HAP-1 (cell line): ENCODE results near the gene VWF.

ENCODE experiments used
- DNase-seq, 2 experiments: peaks; one replicate each; pipeline ENCODE4 v3.0.0-alpha.2; 2016 to 2020; ENCODE audit warnings: low spot score in 2 of 2
- H3K27me3 ChIP-seq: fragments of 250-450 bp; sonication (Bioruptor Pico); 2 replicates; pipeline ENCODE4 v1.5.1; 2020; ENCODE audit warnings: low read depth, mild to moderate bottlenecking, moderate library complexity
- H3K36me3 ChIP-seq: fragments of 250-450 bp; sonication (Bioruptor Pico); replicated peaks from 2 replicates; pipeline ENCODE4 v1.5.1; 2020; ENCODE audit warnings: mild to moderate bottlenecking
- H3K4me1 ChIP-seq: fragments of 250-450 bp; sonication (Bioruptor Pico); 2 replicates; pipeline ENCODE4 v1.5.1; 2020; ENCODE audit warnings: mild to moderate bottlenecking
- H3K4me3 ChIP-seq: fragments of 250-450 bp; sonication (Bioruptor Pico); 2 replicates; pipeline ENCODE4 v1.5.1; 2020; ENCODE audit warnings: mild to moderate bottlenecking, moderate library complexity
- H3K9me3 ChIP-seq: fragments of 250-450 bp; sonication (Bioruptor Pico); 2 replicates; pipeline ENCODE4 v1.5.1; 2020; ENCODE audit warnings: mild to moderate bottlenecking, moderate library complexity
- in situ Hi-C: fragments of 300-500 bp; cut with MboI; formaldehyde crosslinking; loops from 3 replicates; pipeline ENCODE4 v1.14.3; 2020; ENCODE audit warnings: low sequenced_read_pairs, inconsistent platforms, mixed read lengths

VWF gene

DNA sequence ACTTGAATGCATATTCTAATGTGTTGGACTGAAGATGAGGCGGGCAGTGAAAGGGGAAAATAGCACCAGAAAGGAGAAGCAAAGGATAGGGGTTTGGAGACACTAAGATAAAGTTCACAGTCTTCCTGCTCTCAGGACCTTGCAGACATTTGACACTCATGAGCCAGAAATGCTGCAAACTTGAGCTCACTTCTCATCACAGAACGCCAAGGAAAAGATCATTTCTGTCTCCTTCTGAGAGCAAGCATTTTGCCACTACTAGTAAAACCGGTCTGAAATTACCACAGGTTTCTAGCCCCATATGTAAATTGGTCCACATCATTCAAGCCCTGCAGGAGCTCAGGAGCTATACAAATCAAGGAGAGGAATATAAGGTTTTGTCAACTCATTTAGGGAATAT is 134.8 kb downstream of the VWF start:
- H3K4me1 ChIP-seq: peaks cover 4% of the 10 kb centered on the region; the same call in 1 of the 2 replicates
- in situ Hi-C loops: loop anchor here (5.0 kb wide), 2 partner anchors 53 to 293 kb away; no protein-coding TSS in a partner anchor
- H3K36me3 ChIP-seq: no peaks in the 10 kb centered on the region
- no peak overlapping the region for H3K4me3 ChIP-seq
- DNase-seq: no peak
- H3K27me3 ChIP-seq: no peaks in the 10 kb centered on the region
- H3K9me3 ChIP-seq: 0 out of 2 replicates have a peak, but pooled peaks cover 2% of the 10 kb centered on the region

DNA sequence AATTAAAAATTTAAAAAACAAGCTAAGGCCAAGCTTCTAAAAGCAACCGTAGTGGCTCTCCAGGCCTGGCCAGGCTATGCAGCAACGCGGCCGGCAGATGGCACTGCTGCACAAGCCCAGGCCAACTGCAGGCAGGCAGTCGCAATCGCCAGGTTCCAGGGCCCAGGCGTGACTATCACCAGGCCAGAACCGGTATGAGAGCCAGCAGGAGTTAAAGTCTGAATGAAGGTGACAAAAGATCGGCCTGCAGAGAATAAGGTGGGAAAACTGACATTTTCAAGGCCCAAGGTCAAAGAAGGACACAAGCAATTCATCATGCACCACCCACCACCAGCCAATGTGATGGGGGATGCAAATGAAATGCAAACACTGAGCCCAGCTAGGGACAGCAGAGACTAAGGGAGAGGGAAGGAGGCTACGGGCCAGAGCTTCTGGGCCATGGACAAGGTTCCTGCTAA is 135.8 kb downstream of the VWF start:
- in situ Hi-C loops: loop anchor here (5.0 kb wide), 2 partner anchors 54 to 294 kb away; no protein-coding TSS in a partner anchor
- Histone ChIP-seq H3K36me3 (no peaks in the 10 kb centered on the region), H3K4me3 (no peak overlapping the region), H3K4me1 (peaks cover 4% of the 10 kb centered on the region; the same call in 1 of the 2 replicates), H3K9me3 (no peaks in the 10 kb centered on the region), H3K27me3 (peaks cover 3% of the 10 kb centered on the region; the same call in 1 of the 2 replicates)
- peak; percentile 68 to 83 for DNase-seq

DNA sequence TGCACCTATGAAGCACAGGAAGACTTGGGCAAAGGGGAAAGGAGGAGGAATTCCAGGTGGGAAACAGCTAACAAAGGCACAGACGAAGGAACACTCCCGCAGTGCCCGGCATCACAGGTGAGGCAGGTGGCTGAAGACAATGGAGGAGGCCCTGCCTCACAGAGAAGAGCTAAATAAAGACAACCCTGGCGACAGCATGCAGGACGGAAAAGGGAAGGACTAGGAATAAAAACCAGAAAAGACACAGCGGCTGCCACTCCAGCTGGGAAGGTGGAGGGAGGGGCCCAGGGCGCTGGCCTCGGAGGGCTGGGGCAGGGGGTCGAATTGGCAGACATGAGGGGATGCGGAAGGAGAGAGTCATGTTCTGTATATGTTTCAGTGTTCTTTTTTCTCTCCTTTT is 136.4 kb downstream of the VWF start:
- Histone ChIP-seq H3K4me1 (peaks cover 4% of the 10 kb centered on the region; the same call in 1 of the 2 replicates), H3K36me3 (no peaks in the 10 kb centered on the region)
- no peak for DNase-seq

DNA sequence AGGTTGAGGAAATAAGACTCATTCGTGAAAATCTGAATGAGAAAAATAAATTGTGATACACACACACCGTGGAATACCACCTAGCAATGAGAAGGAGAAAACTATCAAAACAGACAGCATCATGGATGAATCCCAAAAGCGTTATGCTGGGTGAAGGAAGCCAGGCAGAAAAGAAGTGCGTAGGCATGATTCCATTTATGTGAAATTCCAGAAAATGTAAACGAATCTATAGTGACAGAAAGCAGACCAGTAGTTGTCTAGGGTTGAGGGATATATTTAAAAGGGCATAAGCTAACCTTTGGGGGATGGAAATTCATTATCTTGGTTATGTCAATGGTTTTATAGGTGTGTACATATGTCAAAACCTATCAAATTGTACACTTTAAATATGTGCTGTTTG is 136.9 kb downstream of the VWF start:
- DNase-seq: no peak
- H3K9me3 ChIP-seq: no peaks in the 10 kb centered on the region
- in situ Hi-C loops: loop anchor here (5.0 kb wide), 2 partner anchors 55 to 295 kb away; no protein-coding TSS in a partner anchor
- peaks cover 4% of the 10 kb centered on the region; the same call in 1 of the 2 replicates for H3K4me1 ChIP-seq
- H3K27me3 ChIP-seq: peaks cover 3% of the 10 kb centered on the region; the same call in 1 of the 2 replicates
- no peak overlapping the region for H3K4me3 ChIP-seq
- H3K36me3 ChIP-seq: no peaks in the 10 kb centered on the region

More for the DNA sequence above, 136.4 kb downstream of the VWF start:
- peaks cover 3% of the 10 kb centered on the region; the same call in 1 of the 2 replicates for H3K27me3 ChIP-seq
- in situ Hi-C loops: loop anchor here (5.0 kb wide), 2 partner anchors 54 to 294 kb away; no protein-coding TSS in a partner anchor
- H3K9me3 ChIP-seq: no peaks in the 10 kb centered on the region
- no peak overlapping the region for H3K4me3 ChIP-seq

DNA sequence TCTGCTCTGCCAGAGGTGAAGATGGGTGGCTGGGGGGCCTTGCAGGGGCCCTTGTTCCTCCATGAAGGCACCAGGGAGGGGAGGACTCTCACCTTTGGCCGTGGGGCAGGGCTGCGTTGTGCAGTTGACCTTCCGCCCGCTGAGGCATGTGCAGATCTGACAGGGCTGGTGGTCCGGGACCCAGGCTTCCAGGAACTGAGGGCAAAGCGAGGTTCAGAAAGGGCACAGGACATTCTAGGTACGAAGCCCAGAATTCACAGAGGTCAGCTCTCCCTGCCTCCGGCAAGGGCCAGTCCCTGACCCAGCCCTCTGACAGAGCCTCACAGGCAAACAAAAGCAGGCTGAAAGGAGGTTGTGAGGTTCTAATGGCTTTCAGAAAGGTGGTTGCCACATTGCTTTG is 139.0 kb downstream of the VWF start:
- in situ Hi-C loops: loop anchor here (5.0 kb wide), 2 partner anchors 57 to 297 kb away; no protein-coding TSS in a partner anchor
- H3K27me3 ChIP-seq: peaks cover 3% of the 10 kb centered on the region; the same call in 1 of the 2 replicates

DNA sequence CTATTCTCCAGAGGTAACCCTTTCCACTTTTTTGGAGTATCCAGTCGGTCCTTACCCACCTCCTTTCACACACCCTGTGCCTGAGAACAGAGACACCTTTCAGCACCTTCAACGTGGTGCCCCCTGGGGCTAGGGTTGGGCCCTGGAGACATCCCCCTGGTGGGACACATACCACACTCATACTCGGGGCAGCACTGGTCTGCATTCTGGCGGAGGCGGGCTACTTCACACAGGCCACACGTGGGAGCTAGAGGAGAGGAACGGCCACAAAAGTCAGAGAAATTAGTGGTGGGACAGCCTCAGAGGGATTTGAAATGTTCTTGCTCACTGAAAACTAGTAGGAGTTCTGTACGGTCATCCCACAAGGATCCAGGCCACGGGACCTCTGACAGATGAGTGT is 139.6 kb downstream of the VWF start:
- in situ Hi-C loops: loop anchor here (5.0 kb wide), 2 partner anchors 57 to 297 kb away; no protein-coding TSS in a partner anchor
- peaks cover 3% of the 10 kb centered on the region; the same call in 1 of the 2 replicates for H3K27me3 ChIP-seq
- DNase-seq: no peak
- peaks cover 4% of the 10 kb centered on the region; the same call in 1 of the 2 replicates for H3K4me1 ChIP-seq
- H3K36me3 ChIP-seq: no peaks in the 10 kb centered on the region
- H3K9me3 ChIP-seq: no peaks in the 10 kb centered on the region
- H3K4me3 ChIP-seq: no peak overlapping the region

More for the DNA sequence above, 139.0 kb downstream of the VWF start:
- Histone ChIP-seq H3K4me1 (peaks cover 4% of the 10 kb centered on the region; the same call in 1 of the 2 replicates), H3K4me3 (no peak overlapping the region), H3K36me3 (no peaks in the 10 kb centered on the region), H3K9me3 (no peaks in the 10 kb centered on the region)
- DNase-seq: no peak

DNA sequence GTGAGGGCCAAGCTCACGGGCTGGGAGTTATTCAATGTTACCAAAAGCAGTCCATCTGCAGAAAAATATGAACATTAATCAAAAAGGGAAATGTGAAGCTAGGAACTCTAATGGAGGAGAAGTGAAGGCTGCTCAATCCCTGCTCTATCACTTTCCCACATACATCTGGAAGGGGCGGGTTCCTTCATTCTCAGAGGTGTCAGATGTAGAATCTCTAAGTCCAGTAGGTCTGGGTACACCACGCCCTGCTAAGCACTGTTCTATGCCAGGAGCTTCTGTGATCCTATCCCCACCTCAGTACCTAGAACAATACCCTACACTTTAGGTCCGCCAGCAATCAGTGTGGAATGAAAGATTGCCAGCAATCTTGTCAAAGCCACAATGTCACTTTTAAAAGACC is 142.4 kb downstream of the VWF start:
- Histone ChIP-seq H3K27me3 (peaks cover 4% of the 10 kb centered on the region; the same call in 1 of the 2 replicates), H3K9me3 (no peaks in the 10 kb centered on the region), H3K36me3 (no peaks in the 10 kb centered on the region), H3K4me1 (no peaks in the 10 kb centered on the region), H3K4me3 (no peak overlapping the region)
- no peak for DNase-seq
- in situ Hi-C loops: no loop called here

DNA sequence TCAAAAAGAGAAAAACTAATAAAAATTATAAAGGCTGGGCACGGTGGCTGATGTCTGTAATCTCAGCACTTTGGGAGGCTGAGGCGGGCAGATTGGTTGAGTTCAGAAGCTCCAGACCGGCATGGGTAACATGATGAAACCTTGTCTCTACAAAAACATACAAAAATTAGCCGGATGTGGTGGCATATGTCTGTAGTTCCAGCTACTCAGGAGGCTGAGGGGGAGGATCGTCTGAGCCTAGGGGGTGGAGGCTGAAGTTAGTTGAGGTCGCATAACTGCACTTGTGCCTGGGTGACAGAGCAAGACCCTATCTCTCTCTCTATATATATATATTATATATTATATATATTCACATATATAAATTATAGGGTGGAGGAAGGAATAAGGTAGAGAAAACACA is 146.9 kb downstream of the VWF start:
- in situ Hi-C loops: no loop called here
- Histone ChIP-seq H3K9me3 (no peaks in the 10 kb centered on the region), H3K36me3 (no peaks in the 10 kb centered on the region), H3K27me3 (peaks cover 5% of the 10 kb centered on the region; the same call in 1 of the 2 replicates), H3K4me3 (no peak overlapping the region), H3K4me1 (no peaks in the 10 kb centered on the region)
- no peak for DNase-seq

DNA sequence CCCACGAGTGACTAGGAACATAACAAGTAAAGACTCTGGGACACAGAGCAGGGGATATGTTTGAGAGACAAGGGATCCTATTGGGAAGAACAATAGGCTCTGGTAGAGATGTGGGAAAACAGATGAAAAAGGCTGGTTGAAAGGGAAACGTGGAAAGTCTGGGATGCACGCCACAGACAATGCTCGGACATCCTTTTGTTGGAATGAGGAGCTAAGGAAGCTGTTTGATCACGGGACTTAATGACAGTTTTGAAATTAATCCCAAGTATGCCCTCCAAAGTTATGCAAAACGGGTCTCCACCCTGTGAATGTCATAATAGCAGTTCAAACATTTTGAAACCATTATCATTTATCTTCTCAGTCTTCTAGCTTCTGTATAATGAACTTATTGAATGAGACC is 147.8 kb downstream of the VWF start:
- no peaks in the 10 kb centered on the region for H3K9me3 ChIP-seq
- no peaks in the 10 kb centered on the region for H3K36me3 ChIP-seq
- no peak overlapping the region for H3K4me3 ChIP-seq
- H3K27me3 ChIP-seq: peaks cover 5% of the 10 kb centered on the region; the same call in 1 of the 2 replicates
- H3K4me1 ChIP-seq: no peaks in the 10 kb centered on the region
- in situ Hi-C loops: no loop called here
- no peak for DNase-seq

DNA sequence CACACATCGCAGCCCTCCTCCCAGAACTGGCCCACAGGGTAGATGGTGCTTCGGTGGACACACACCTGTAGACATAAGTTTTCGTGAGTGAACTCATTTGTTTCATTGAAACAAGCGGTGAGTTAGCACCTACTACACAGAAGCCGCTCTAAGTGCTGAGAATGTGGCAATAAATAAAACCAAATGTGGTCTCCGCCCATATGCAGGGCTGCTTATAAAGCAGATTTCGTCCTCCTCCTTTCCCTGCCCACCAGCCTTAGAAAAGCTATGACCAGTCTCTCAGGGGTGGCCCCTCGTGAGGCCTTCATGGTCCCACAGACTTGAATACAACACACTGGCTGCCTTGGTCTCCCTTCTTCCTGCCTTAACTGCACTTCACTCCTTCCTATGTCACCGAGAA is 148.3 kb downstream of the VWF start:
- no peaks in the 10 kb centered on the region for H3K4me1 ChIP-seq
- H3K4me3 ChIP-seq: no peak overlapping the region
- in situ Hi-C loops: no loop called here
- H3K27me3 ChIP-seq: peaks cover 5% of the 10 kb centered on the region; the same call in 1 of the 2 replicates
- DNase-seq: no peak
- no peaks in the 10 kb centered on the region for H3K36me3 ChIP-seq
- no peaks in the 10 kb centered on the region for H3K9me3 ChIP-seq

DNA sequence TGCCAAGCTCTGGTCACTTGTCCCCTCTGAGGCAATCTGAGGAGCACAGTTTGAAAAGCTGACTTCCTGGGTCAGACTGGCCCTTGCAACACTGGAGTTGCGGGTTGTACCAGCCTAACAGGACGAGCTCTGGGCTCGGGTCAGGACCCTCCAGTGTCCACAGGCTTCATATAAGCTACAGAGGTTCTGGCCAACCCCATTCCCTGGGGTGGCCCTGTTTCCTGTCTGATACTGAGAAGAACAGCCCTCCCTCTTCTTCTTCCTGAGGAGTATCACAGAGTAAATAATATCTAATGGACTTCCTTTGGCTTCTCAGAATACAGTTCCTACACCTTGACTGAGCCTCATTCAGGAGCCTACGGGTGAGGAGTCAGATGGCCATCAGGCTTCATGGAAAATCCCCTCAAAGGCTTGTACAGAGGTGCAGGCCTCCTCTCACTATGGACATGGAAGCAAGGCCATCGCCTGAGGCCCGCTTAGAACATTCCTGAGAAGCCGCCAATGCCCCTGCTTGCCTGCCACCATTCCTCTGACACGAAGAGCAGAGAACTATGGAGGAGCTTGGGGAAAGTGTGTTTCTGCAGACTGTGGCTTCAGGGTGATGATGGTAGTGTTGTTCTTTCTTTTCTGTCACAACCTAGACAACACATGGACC is 150.9 kb downstream of the VWF start:
- Histone ChIP-seq H3K4me3 (no peak overlapping the region), H3K4me1 (no peaks in the 10 kb centered on the region), H3K27me3 (peaks cover 5% of the 10 kb centered on the region; the same call in 1 of the 2 replicates), H3K9me3 (no peaks in the 10 kb centered on the region), H3K36me3 (no peaks in the 10 kb centered on the region)
- in situ Hi-C loops: no loop called here
- no peak for DNase-seq

DNA sequence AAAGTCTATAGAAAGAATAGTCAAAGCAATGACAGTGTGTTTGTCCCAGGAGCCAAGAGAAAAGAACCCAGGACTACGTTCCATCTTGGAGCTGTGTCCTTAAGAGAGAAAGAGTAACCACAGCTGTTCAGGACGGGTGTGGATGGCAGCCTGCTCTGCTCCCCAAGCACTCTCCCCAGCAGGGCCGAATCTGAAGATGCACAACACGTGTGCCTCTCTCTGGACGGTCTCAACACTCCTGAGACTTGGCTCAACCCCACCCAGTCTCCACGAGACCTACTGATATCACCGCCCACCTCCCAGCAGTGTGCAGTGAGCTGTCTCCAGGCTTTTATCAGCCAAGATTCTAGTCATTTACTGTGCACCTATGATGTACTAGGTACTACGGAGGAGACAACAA is 152.1 kb downstream of the VWF start:
- no peaks in the 10 kb centered on the region for H3K9me3 ChIP-seq
- no peak overlapping the region for H3K4me3 ChIP-seq
- H3K27me3 ChIP-seq: peaks cover 5% of the 10 kb centered on the region; the same call in 1 of the 2 replicates
- no peak for DNase-seq
- in situ Hi-C loops: no loop called here
- no peaks in the 10 kb centered on the region for H3K36me3 ChIP-seq
- H3K4me1 ChIP-seq: no peaks in the 10 kb centered on the region

DNA sequence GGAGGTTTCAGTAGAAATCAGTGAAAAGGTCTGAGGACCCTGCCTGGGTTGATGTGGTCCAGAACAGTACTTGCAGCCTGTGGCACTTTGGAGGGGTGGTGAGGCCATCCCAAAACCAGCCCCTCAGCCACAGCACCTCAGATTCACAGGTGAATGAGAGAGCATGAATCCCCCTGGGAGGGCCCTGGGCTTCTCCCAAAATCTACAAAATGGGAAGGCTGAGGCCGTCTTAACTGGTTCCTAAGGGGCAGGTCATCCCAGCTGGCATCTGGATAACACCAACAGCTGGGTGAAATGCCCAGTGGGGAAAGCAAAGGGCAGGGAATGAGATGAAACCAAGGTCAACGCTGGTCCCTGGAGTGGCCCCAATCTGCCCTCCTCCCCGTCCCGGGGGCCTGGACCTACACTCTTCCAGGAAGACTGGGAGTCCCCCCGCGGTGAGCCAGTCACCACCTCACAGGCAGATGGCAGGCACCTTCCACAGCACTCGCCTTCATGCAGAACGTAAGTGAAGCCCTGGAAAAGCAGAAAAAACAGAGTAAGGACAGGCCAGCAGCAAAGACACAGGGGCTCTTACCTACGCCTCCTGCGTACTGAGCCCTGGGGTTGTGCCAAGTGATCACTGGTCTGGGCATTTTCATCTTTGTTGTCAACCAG is 153.1 kb downstream of the VWF start:
- Histone ChIP-seq H3K4me1 (no peaks in the 10 kb centered on the region), H3K9me3 (no peaks in the 10 kb centered on the region), H3K4me3 (no peak overlapping the region), H3K27me3 (no peaks in the 10 kb centered on the region), H3K36me3 (no peaks in the 10 kb centered on the region)
- DNase-seq: no peak
- in situ Hi-C loops: no loop called here
